Measurements from ENCODE around the gene ZBTB20. TPM values are rescaled to one million over a fixed set of nuclear protein-coding genes. Genes with fewer than 3 reads are reported as not detected.

Gene ZBTB20
- total RNA-seq, 1 donor from 2014 or later = 19.1 TPM

DNA sequence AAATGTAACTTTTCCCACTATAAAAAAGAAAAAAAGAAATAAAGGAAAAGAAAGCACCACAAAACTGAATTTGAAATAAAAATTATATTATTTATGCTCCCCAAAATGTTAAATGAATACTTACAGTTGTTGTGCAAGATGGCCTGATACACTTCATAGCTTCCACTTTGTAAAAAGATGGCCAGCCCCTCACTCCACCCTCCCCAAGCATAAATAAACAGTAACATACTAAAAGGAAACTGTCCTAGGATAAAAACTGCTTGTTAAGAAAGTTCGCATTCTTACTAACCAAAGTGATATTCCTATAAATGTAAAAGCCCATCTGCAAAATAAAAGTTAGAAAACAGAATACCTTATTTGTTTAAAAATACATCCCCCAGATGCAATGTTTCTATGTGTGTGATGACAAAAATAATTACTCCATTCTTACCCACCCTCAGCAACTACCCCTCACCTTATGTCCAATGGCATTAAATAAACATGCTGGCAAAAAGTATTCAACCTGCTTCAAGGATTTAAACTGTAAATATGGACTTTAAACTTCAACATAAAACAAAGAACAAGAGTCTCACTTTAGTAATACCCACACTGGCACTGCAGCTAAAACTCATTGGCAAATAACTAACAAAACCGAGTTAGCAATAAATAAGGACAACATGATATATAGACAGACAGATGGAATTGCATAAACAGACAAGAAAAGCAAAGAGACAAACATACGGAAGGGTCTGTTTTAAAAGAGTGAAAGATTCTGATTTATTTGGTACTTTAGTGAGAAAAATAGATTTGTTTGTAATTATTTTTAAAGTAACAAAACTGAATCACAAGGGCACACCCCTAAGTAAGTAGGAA lies 47.7 kb downstream of the ZBTB20 start:
- peaks cover 4% of the 10 kb centered on the region for H3K36me3 Mint-ChIP-seq (ENCODE audit: unreplicated experiment)
- DNase-seq (ENCODE audit: extremely low spot score, unreplicated experiment) = no peak
- peaks cover 20% of the 10 kb centered on the region for H3K4me1 Mint-ChIP-seq (ENCODE audit: unreplicated experiment)
- H3K27me3 Mint-ChIP-seq (ENCODE audit: unreplicated experiment) = no peaks in the 10 kb centered on the region
- TF ChIP-seq, protein P1, sequence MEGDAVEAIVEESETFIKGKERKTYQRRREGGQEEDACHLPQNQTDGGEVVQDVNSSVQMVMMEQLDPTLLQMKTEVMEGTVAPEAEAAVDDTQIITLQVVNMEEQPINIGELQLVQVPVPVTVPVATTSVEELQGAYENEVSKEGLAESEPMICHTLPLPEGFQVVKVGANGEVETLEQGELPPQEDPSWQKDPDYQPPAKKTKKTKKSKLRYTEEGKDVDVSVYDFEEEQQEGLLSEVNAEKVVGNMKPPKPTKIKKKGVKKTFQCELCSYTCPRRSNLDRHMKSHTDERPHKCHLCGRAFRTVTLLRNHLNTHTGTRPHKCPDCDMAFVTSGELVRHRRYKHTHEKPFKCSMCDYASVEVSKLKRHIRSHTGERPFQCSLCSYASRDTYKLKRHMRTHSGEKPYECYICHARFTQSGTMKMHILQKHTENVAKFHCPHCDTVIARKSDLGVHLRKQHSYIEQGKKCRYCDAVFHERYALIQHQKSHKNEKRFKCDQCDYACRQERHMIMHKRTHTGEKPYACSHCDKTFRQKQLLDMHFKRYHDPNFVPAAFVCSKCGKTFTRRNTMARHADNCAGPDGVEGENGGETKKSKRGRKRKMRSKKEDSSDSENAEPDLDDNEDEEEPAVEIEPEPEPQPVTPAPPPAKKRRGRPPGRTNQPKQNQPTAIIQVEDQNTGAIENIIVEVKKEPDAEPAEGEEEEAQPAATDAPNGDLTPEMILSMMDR (IDR thresholded peaks at IDR 0.05) = no peak
- peak overlapping the region; percentile 87 for H3K27ac Mint-ChIP-seq (ENCODE audit: unreplicated experiment)
- no peaks in the 10 kb centered on the region for H3K9me3 Mint-ChIP-seq (ENCODE audit: unreplicated experiment)
- peak overlapping the region; percentile 71 for H3K4me3 Mint-ChIP-seq (ENCODE audit: unreplicated experiment)

DNA sequence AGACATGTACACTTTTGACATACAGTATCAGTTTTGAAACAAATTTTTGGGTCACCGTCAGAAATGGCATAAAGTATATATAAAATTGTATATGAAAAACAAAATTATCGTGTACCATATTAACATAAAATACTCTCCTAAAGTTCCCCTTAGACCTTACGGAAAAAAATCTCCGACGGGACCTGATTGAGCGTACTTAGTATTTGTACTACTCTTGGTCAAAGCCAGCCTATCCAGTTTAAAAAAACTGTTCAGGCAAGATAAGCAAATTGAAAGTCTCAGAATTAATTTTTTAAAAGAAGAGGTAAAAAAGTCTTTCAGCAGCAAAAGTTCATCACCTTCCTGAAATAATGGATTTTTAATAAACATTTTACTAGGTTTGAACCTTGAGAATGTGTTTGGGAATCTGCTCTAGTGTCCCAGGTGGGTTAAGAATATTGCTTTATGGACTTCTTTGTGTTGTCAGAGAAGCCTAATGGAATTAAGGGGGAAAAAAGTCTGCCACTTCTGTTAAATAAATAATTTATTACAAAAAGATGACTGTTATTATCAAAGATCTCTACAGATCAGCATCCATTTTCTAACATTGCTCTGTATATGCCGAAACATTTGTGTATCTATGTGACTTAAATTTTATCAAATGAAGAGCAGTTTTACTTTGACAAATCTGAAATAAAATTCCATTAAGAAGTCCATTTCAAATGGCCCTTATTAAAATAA lies 48.6 kb downstream of the ZBTB20 start:
- no peaks in the 10 kb centered on the region for H3K36me3 Mint-ChIP-seq (ENCODE audit: unreplicated experiment)
- DNase-seq (ENCODE audit: extremely low spot score, unreplicated experiment) = no peak
- TF ChIP-seq, protein P1 (IDR thresholded peaks at IDR 0.05) = no peak
- H3K27ac Mint-ChIP-seq (ENCODE audit: unreplicated experiment) = no peak overlapping the region
- H3K4me3 Mint-ChIP-seq (ENCODE audit: unreplicated experiment) = no peak overlapping the region
- peaks cover 20% of the 10 kb centered on the region for H3K4me1 Mint-ChIP-seq (ENCODE audit: unreplicated experiment)
- H3K9me3 Mint-ChIP-seq (ENCODE audit: unreplicated experiment) = no peaks in the 10 kb centered on the region
- no peaks in the 10 kb centered on the region for H3K27me3 Mint-ChIP-seq (ENCODE audit: unreplicated experiment)

- no peaks in the 10 kb centered on the region for H3K36me3 Mint-ChIP-seq (ENCODE audit: unreplicated experiment)
- no peak overlapping the region for H3K4me3 Mint-ChIP-seq (ENCODE audit: unreplicated experiment)
- H3K27me3 Mint-ChIP-seq (ENCODE audit: unreplicated experiment) = no peaks in the 10 kb centered on the region
- H3K4me1 Mint-ChIP-seq (ENCODE audit: unreplicated experiment) = peaks cover 12% of the 10 kb centered on the region
- TF ChIP-seq, protein P1 (IDR thresholded peaks at IDR 0.05) = no peak
- DNase-seq (ENCODE audit: extremely low spot score, unreplicated experiment) = no peak
- H3K27ac Mint-ChIP-seq (ENCODE audit: unreplicated experiment) = no peak overlapping the region
- no peaks in the 10 kb centered on the region for H3K9me3 Mint-ChIP-seq (ENCODE audit: unreplicated experiment)
These were observed 51.9 kb downstream of the ZBTB20 start for GRCh38 chr3:115095236-115095635.

DNA sequence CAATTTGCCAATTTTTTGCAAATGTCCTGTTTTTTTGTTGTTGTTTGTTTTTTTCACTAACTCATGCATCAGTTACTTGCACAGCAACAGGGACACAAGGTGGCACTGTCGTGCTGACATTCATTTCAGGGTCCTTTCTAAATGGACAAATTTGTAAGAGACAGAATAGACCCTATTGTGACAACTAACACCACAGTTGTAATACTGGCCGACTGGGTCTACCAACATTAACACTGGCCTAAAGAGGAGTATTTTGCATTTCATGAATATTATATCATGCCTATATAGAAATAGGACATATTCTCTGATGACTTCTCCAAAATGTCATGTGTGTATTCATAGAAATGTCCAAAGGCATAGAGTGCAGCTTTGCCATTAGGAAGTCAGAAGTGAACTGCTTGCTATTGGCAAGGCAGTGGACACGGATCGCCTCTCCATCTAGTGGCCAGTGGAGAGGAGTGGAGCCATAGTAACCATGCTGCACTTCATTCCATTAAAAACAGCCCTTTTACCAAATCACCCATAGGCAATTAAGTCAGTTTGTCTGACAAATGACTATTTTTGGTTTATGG lies 54.8 kb downstream of the ZBTB20 start:
- Mint-ChIP-seq H3K27ac (ENCODE audit: unreplicated experiment) (no peak overlapping the region), H3K4me1 (ENCODE audit: unreplicated experiment) (no peaks in the 10 kb centered on the region), H3K27me3 (ENCODE audit: unreplicated experiment) (no peaks in the 10 kb centered on the region), H3K9me3 (ENCODE audit: unreplicated experiment) (no peaks in the 10 kb centered on the region), H3K36me3 (ENCODE audit: unreplicated experiment) (no peaks in the 10 kb centered on the region), H3K4me3 (ENCODE audit: unreplicated experiment) (no peak overlapping the region)
- DNase-seq (ENCODE audit: extremely low spot score, unreplicated experiment) = no peak
- TF ChIP-seq, protein P1 (IDR thresholded peaks at IDR 0.05) = peak; percentile 85

- H3K27ac Mint-ChIP-seq (ENCODE audit: unreplicated experiment) = no peak overlapping the region
- no peaks in the 10 kb centered on the region for H3K4me1 Mint-ChIP-seq (ENCODE audit: unreplicated experiment)
- no peaks in the 10 kb centered on the region for H3K9me3 Mint-ChIP-seq (ENCODE audit: unreplicated experiment)
- H3K4me3 Mint-ChIP-seq (ENCODE audit: unreplicated experiment) = no peak overlapping the region
- TF ChIP-seq, protein P1 (IDR thresholded peaks at IDR 0.05) = no peak
- DNase-seq (ENCODE audit: extremely low spot score, unreplicated experiment) = no peak
- no peaks in the 10 kb centered on the region for H3K27me3 Mint-ChIP-seq (ENCODE audit: unreplicated experiment)
- no peaks in the 10 kb centered on the region for H3K36me3 Mint-ChIP-seq (ENCODE audit: unreplicated experiment)
These were observed 56.4 kb downstream of the ZBTB20 start for GRCh38 chr3:115090712-115091111.
